ENCODE data around the gene DISP2.

The DISP2 gene

GRCh38 chr15:40349163-40349562 is 8.9 kb upstream of the DISP2 start:
- ATAC-seq, result no peak

GRCh38 chr15:40352281-40352901 is 5.6 kb upstream of the DISP2 start:
- ATAC-seq, result no peak
- TF ChIP-seq OSR1 (CRISPR knock-in tag; IDR thresholded peaks at IDR 0.05), result no peak
- TF ChIP-seq RARB (CRISPR knock-in tag; IDR thresholded peaks at IDR 0.05), result no peak
- no peak for TF ChIP-seq PATZ1 (CRISPR knock-in tag; IDR thresholded peaks at IDR 0.05; ENCODE audit: borderline replicate concordance)
- TF ChIP-seq ESRRG (CRISPR knock-in tag; IDR thresholded peaks at IDR 0.05), result no peak
- no peak for TF ChIP-seq BACH2 (CRISPR knock-in tag; IDR thresholded peaks at IDR 0.05; ENCODE audit: borderline replicate concordance)
- no peak for TF ChIP-seq ISL1 (CRISPR knock-in tag; IDR thresholded peaks at IDR 0.05)
- no peak for TF ChIP-seq ZFP30 (CRISPR knock-in tag; IDR thresholded peaks at IDR 0.05)
- no peak for TF ChIP-seq GLIS3 (CRISPR knock-in tag; IDR thresholded peaks at IDR 0.05)
- TF ChIP-seq ZNF8 (CRISPR knock-in tag; IDR thresholded peaks at IDR 0.05), result no peak
- no peak for TF ChIP-seq SNAI2 (CRISPR knock-in tag; IDR thresholded peaks at IDR 0.05)
- no peak for TF ChIP-seq ZNF565 (CRISPR knock-in tag; conservative IDR thresholded peaks at IDR 0.05; ENCODE audit: low read depth)
- no peak for TF ChIP-seq ZC3H10 (CRISPR knock-in tag; IDR thresholded peaks at IDR 0.05)

More at GRCh38 chr15:40349163-40349562, 8.9 kb upstream of the DISP2 start:
- TF ChIP-seq ZNF565 (CRISPR knock-in tag; conservative IDR thresholded peaks at IDR 0.05; ENCODE audit: low read depth), result no peak
- TF ChIP-seq RARB (CRISPR knock-in tag; IDR thresholded peaks at IDR 0.05), result no peak
- no peak for TF ChIP-seq CSDC2 (CRISPR knock-in tag; IDR thresholded peaks at IDR 0.05)
- no peak for TF ChIP-seq PATZ1 (CRISPR knock-in tag; IDR thresholded peaks at IDR 0.05; ENCODE audit: borderline replicate concordance)
- TF ChIP-seq ZNF8 (CRISPR knock-in tag; IDR thresholded peaks at IDR 0.05), result no peak

GRCh38 chr15:40353697-40354096 is 4.3 kb upstream of the DISP2 start:
- TF ChIP-seq CREB5 (CRISPR knock-in tag; IDR thresholded peaks at IDR 0.05; ENCODE audit: low read depth) (no peak), ZNF70 (CRISPR knock-in tag; IDR thresholded peaks at IDR 0.05) (no peak), ISL1 (CRISPR knock-in tag; IDR thresholded peaks at IDR 0.05) (no peak), CSDC2 (CRISPR knock-in tag; IDR thresholded peaks at IDR 0.05) (no peak), PPARA (CRISPR knock-in tag; IDR thresholded peaks at IDR 0.05; ENCODE audit: borderline replicate concordance) (no peak), PATZ1 (CRISPR knock-in tag; IDR thresholded peaks at IDR 0.05; ENCODE audit: borderline replicate concordance) (no peak)
- no peak for ATAC-seq

GRCh38 chr15:40354408-40355171 is 3.4 kb upstream of the DISP2 start:
- TF ChIP-seq RARB (CRISPR knock-in tag; IDR thresholded peaks at IDR 0.05) (no peak), CREB5 (CRISPR knock-in tag; IDR thresholded peaks at IDR 0.05; ENCODE audit: low read depth) (no peak), PATZ1 (CRISPR knock-in tag; IDR thresholded peaks at IDR 0.05; ENCODE audit: borderline replicate concordance) (no peak)
- ATAC-seq, result peak; percentile 79

All from SK-N-SH treated with all-trans-retinoic acid at 6 μM for 48 hours (cell line).